Stomach smooth muscle (tissue), 2 donors: ENCODE data around the gene CEPT1.

Experiments
- H3K27ac ChIP-seq: one replicate; pipeline ENCODE4 v1.7.0; 2013; ENCODE audit warnings: mild to moderate bottlenecking, low read length, inconsistent platforms
- H3K27me3 ChIP-seq, 2 donors: one replicate each; pipeline ENCODE4 v1.7.0; 2013; ENCODE audit warnings: low read length in 2 of 2; ENCODE audit not compliant: insufficient read depth in 2 of 2, control insufficient read depth in 1 of 2
- H3K36me3 ChIP-seq, 2 donors: one replicate each; pipeline ENCODE4 v1.7.0; 2013; ENCODE audit warnings: low read length in 2 of 2; ENCODE audit not compliant: control insufficient read depth in 2 of 2, insufficient read depth in 2 of 2
- H3K4me1 ChIP-seq: one replicate; pipeline ENCODE4 v1.7.0; 2013; ENCODE audit warnings: low read length; ENCODE audit not compliant: control insufficient read depth, insufficient read depth
- H3K4me3 ChIP-seq, 2 donors: one replicate each; pipeline ENCODE4 v1.7.0; 2013; ENCODE audit warnings: low read length in 2 of 2
- H3K9ac ChIP-seq, 2 donors: one replicate each; pipeline ENCODE4 v1.7.0; 2013; ENCODE audit warnings: low read length in 2 of 2, mild to moderate bottlenecking in 1 of 2
- H3K9me3 ChIP-seq, 2 donors: one replicate each; pipeline ENCODE4 v1.7.0; 2013; ENCODE audit warnings: low read length in 2 of 2; ENCODE audit not compliant: control insufficient read depth in 2 of 2
- donor health status: healthy.
- donor health status: Pancreatic carcinoma.

Gene CEPT1

DNA sequence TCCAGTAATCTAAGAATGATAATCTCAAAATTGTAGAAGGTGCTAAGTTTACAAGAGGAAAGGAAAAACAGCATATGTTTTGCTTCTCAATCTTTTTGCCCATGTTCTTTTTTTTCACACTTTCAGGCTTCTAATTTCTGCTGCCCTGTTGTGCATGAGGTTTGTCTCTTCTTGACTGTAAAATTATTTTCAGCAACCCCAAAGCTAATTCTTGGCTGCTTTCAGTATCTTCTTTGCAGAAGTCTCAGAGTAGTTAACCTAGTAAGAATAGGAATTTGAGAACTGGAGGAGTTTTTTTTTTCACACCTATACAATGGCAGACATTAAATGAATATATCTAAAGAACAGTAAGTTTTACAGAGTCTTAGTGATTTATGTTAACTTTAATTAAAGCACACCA is 34.0 kb downstream of the CEPT1 start:
- no peak overlapping the region for H3K4me3 ChIP-seq
- H3K36me3 ChIP-seq, result peaks cover 2 to 6% of the 10 kb centered on the region in 2 donors
- H3K9me3 ChIP-seq, result no peaks in the 10 kb centered on the region
- no peak overlapping the region for H3K9ac ChIP-seq
- H3K4me1 ChIP-seq, result no peaks in the 10 kb centered on the region
- no peaks in the 10 kb centered on the region for H3K27me3 ChIP-seq
- H3K27ac ChIP-seq, result no peak overlapping the region

GRCh38 chr1:111175349-111175748 is 35.3 kb downstream of the CEPT1 start:
- Histone ChIP-seq H3K9me3 (no peaks in the 10 kb centered on the region), H3K36me3 (peaks cover 2 to 6% of the 10 kb centered on the region in 2 donors), H3K9ac (no peak overlapping the region), H3K27me3 (no peaks in the 10 kb centered on the region), H3K4me3 (no peak overlapping the region), H3K27ac (no peak overlapping the region), H3K4me1 (no peaks in the 10 kb centered on the region)

DNA sequence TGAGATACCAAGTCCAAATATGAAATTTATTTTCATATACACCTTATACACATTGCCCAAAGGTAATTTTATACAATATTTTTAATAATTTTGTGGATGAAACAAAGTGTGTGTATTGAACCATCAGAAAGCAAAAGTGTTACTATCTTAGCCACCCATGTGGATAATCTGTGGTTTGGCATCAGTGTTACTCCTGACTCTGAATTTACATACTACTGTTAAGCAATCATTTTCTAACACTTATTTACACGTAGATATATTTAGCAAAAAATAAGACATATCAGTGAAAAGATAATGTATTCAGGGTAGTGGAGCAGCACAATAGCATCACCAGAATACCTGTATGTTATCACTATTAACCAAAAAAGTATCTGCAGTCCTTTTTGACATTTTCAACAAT is 36.7 kb downstream of the CEPT1 start:
- no peaks in the 10 kb centered on the region for H3K4me1 ChIP-seq
- H3K36me3 ChIP-seq, result peaks cover 2 to 6% of the 10 kb centered on the region in 2 donors
- no peaks in the 10 kb centered on the region for H3K9me3 ChIP-seq
- H3K9ac ChIP-seq, result no peak overlapping the region
- no peak overlapping the region for H3K27ac ChIP-seq
- H3K27me3 ChIP-seq, result no peaks in the 10 kb centered on the region
- no peak overlapping the region for H3K4me3 ChIP-seq

DNA sequence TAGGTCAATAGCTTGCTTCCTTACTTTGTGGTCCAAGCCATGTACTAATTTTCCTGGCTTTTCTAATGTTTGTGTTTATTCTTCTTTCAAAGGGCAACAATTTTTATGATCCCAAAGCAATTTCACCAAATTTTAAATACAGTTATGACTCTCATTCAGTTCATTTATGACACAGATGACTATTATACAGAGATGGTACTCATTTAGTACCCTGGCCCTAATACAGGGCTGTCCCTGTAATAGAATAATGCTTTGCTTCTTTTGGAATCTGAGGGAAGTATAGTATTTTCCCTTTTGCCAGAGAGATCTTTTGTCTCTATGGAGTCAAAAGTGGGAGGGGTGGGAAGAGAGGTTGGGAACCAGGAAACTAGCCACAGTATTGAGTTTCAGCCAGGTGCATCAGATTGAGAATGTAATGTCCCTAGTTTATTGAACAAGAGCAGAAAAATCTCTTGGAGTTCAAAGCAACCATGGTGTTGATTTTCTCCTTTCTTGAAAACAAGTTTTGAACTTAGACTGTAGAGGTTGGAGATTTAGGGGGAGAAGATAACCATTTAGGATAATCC is 40.0 kb downstream of the CEPT1 start:
- no peaks in the 10 kb centered on the region for H3K27me3 ChIP-seq
- no peaks in the 10 kb centered on the region for H3K9me3 ChIP-seq
- no peak overlapping the region for H3K27ac ChIP-seq
- H3K4me1 ChIP-seq, result no peaks in the 10 kb centered on the region
- H3K9ac ChIP-seq, result no peak overlapping the region
- peaks cover 17 to 26% of the 10 kb centered on the region in 2 donors for H3K36me3 ChIP-seq
- H3K4me3 ChIP-seq, result no peak overlapping the region

- H3K27ac ChIP-seq, result no peak overlapping the region
- no peak overlapping the region for H3K4me3 ChIP-seq
- no peaks in the 10 kb centered on the region for H3K9me3 ChIP-seq
- no peaks in the 10 kb centered on the region for H3K27me3 ChIP-seq
- H3K36me3 ChIP-seq, result peaks cover 21 to 35% of the 10 kb centered on the region in 2 donors
- H3K9ac ChIP-seq, result no peak overlapping the region
- no peaks in the 10 kb centered on the region for H3K4me1 ChIP-seq
Observed at GRCh38 chr1:111182052-111182451, 42.0 kb downstream of the CEPT1 start.

DNA sequence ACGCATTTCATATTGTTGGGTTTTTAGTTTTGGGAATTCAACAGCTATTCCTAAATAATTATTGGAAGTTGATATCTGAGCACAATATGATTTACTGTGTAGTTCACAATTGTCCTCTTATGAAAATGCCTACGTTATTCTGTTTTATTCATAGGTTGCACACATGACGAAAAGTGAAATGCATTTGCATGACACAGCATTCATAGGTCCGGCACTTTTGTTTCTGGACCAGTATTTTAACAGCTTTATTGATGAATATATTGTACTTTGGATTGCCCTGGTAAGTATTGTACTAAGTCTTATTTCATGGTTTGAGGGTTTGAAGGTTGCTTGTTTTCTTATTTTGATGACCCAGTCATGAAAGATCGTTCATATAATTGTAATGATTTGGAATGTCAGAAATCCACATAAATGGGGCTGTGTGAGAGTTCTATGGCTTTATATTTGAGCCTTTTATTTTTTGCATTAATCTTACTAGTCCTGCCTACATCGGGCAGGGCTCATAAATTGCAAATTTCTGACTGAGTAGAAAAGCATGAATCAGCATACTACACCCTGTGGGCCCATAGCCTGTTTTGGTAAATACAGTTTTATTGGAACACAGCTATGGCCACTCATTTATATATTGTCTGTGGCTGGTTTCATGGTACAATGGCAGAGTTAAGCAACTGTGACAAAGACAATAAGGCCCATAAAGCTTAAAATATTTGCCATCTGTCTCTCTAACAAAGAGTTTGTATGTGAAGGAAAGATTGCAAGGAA is 43.5 kb downstream of the CEPT1 start:
- no peak overlapping the region for H3K4me3 ChIP-seq
- no peaks in the 10 kb centered on the region for H3K9me3 ChIP-seq
- peaks cover 33 to 47% of the 10 kb centered on the region in 2 donors for H3K36me3 ChIP-seq
- H3K4me1 ChIP-seq, result no peaks in the 10 kb centered on the region
- no peak overlapping the region for H3K27ac ChIP-seq
- no peaks in the 10 kb centered on the region for H3K27me3 ChIP-seq
- H3K9ac ChIP-seq, result no peak overlapping the region

GRCh38 chr1:111184663-111185062 is 44.6 kb downstream of the CEPT1 start:
- Histone ChIP-seq H3K9me3 (no peaks in the 10 kb centered on the region), H3K9ac (no peak overlapping the region), H3K27me3 (no peaks in the 10 kb centered on the region), H3K36me3 (peaks cover 36 to 50% of the 10 kb centered on the region in 2 donors), H3K27ac (no peak overlapping the region), H3K4me3 (no peak overlapping the region), H3K4me1 (no peaks in the 10 kb centered on the region)

- Histone ChIP-seq H3K36me3 (peaks cover 21 to 25% of the 10 kb centered on the region in 2 donors), H3K9me3 (no peaks in the 10 kb centered on the region), H3K4me1 (peaks cover 7% of the 10 kb centered on the region), H3K27ac (no peak overlapping the region), H3K27me3 (no peaks in the 10 kb centered on the region), H3K4me3 (no peak overlapping the region), H3K9ac (no peak overlapping the region)
Observed at GRCh38 chr1:111190931-111191451, 51.0 kb downstream of the CEPT1 start.

DNA sequence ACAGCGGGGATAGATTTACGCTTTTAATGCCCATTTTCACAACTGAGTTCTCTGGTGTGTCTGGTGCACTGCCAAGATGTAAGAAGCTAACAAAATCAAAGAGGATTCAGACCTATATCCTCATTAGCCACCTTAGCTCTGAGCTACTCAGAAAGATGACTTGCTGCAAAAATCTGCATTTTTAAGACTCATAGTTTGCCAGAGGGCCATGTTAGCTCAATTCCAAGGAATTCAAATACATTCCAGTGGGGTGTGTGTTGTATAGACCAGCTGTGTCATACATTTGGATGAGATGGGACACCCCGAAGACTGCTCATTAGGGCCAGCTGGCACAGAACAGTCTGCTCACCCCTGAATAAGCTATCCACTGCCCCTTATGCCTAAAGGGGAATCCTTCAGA is 51.5 kb downstream of the CEPT1 start:
- Histone ChIP-seq H3K4me1 (peaks cover 7% of the 10 kb centered on the region), H3K27ac (no peak overlapping the region), H3K27me3 (no peaks in the 10 kb centered on the region), H3K9me3 (no peaks in the 10 kb centered on the region), H3K4me3 (no peak overlapping the region), H3K9ac (no peak overlapping the region), H3K36me3 (peaks cover 21% of the 10 kb centered on the region in 2 donors)

DNA sequence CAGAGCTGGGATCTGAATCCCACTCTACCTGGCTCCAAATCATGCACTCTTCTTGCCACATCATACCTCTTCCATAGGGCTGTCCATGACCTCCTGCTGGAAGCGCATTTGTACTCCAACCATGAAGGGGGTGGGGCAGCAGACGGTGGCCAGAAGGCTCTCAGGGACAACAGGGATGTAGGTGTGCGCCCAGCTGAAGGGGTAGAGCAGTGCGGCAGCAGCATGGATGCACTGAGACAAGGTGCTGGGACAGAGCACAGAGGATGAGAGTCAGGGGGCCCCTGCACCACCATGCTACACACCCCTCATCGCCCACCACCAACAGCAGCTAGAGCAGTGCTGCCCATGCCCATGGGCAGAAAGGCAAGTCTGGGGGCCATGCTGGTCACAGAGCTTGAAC is 52.1 kb downstream of the CEPT1 start:
- peaks cover 15 to 16% of the 10 kb centered on the region in 2 donors for H3K36me3 ChIP-seq
- no peaks in the 10 kb centered on the region for H3K27me3 ChIP-seq
- no peak overlapping the region for H3K9ac ChIP-seq
- no peaks in the 10 kb centered on the region for H3K9me3 ChIP-seq
- H3K4me3 ChIP-seq, result no peak overlapping the region
- no peak overlapping the region for H3K27ac ChIP-seq
- H3K4me1 ChIP-seq, result peaks cover 7% of the 10 kb centered on the region
